ENCODE measurements around the gene CRISP3. TPM values are rescaled to one million over a fixed set of nuclear protein-coding genes. Genes with fewer than 3 reads are reported as not detected.

Gene CRISP3
- total and polyA plus RNA-seq, 10 of the 15 experiments (the other 5 are each of a cell fraction or from before 2014, with no cell fraction given): not detected

- Histone ChIP-seq H3K4me3 (no peak overlapping the region), H2AFZ (ENCODE audit: control insufficient read depth, low read depth, low read length) (no peak overlapping the region), H3K27me3 (replicated peaks in 1 of 2; ENCODE audit: control insufficient read depth in 2 of 2, insufficient read depth in 2 of 2, low read length in 1 of 2) (no peaks in the 10 kb centered on the region), H3K4me2 (ENCODE audit: control insufficient read depth, insufficient read depth) (no peak overlapping the region), H3K79me2 (ENCODE audit: control insufficient read depth, insufficient read depth, low read length) (no peaks in the 10 kb centered on the region), H3K9me3 (replicated peaks; ENCODE audit: control insufficient read depth, insufficient read depth, low read length) (no peaks in the 10 kb centered on the region), H3K4me1 (ENCODE audit: control insufficient read depth, insufficient read depth, low read length) (no peaks in the 10 kb centered on the region), H4K20me1 (ENCODE audit: control insufficient read depth, insufficient read depth) (no peaks in the 10 kb centered on the region), H3K9ac (ENCODE audit: control insufficient read depth, insufficient read depth, low read length) (no peak overlapping the region), H3K36me3 (ENCODE audit: control insufficient read depth in 2 of 2, insufficient read depth in 2 of 2, low read length in 1 of 2) (no peaks in the 10 kb centered on the region), H3K27ac (ENCODE audit: control insufficient read depth, insufficient read depth) (no peak overlapping the region)
- DNase-seq (ENCODE audit: low read depth, low spot score) (no peak), ATAC-seq (no peak), FAIRE-seq (no peak)
- SMC1A ChIA-PET (ENCODE audit: uncharacterized antibody, unreplicated experiment): interaction anchor here (0.6 to 1.1 kb wide), 2 partner anchors 126 to 1535 kb away, joined by 3 read pairs; no protein-coding TSS in a partner anchor
- intact Hi-C loops (cut with micrococcal nuclease; ENCODE audit: unreplicated experiment) (no loop called here), in situ Hi-C loops (cut with MboI) (no loop called here)
- 0% methylated on average over 2 of the region's 2 CpGs for WGBS (ENCODE audit: insufficient coverage, insufficient replicate concordance, low lambda C conversion rate, missing lambda C conversion rate)
- CTCF ChIA-PET: no interaction called here
- TF ChIP-seq BRCA1 (IDR thresholded peaks at IDR 0.05; ENCODE audit: low read depth, low read length) (no peak), CUX1 (IDR thresholded peaks at IDR 0.05; ENCODE audit: insufficient replicate concordance, low read depth, low read length) (no peak), IKZF2 (IDR thresholded peaks at IDR 0.05) (no peak)
- no TSS peak for BruUV-seq (replicated peaks)
- RAD21 ChIA-PET (ENCODE audit: unreplicated experiment): no interaction called here
- POLR2A ChIA-PET: no interaction called here
Measured at GRCh38 chr6:49790341-49790740, 46.2 kb upstream of the CRISP3 start.
